ENCODE data around the gene EED.
"Not testable (repeated sequence)": the region's sequence is repeated elsewhere in the genome, so short reads cannot be mapped to it uniquely, and the experiment has no call there.

EED gene

GRCh38 chr11:86218125-86219084 lies 26.1 kb upstream of the EED start:
- no peaks in the 10 kb centered on the region for H3K9me3 ChIP-seq (ENCODE audit: control insufficient read depth, low read length)
- DNase-seq, result peak; percentile 16 to 40 (median 27)
- no peaks in the 10 kb centered on the region for H3K36me3 ChIP-seq (ENCODE audit: control insufficient read depth, insufficient read depth, low read length)
- peak overlapping the region; percentile 31 for H3K4me3 ChIP-seq (ENCODE audit: insufficient read depth, low read depth, low read length, poor library complexity, severe bottlenecking)
- H3K27ac ChIP-seq (ENCODE audit: insufficient read depth, low read length, poor library complexity, severe bottlenecking), result no peak overlapping the region
- no peaks in the 10 kb centered on the region for H3K4me1 ChIP-seq (ENCODE audit: control insufficient read depth, insufficient read depth, low read length, poor library complexity, severe bottlenecking)
- peaks cover 3% of the 10 kb centered on the region for H3K27me3 ChIP-seq (replicated peaks; ENCODE audit: control insufficient read depth, insufficient read depth, low read length, poor library complexity, severe bottlenecking)

- no peak overlapping the region for H3K4me3 ChIP-seq (ENCODE audit: insufficient read depth, low read depth, low read length, poor library complexity, severe bottlenecking)
- H3K4me1 ChIP-seq (ENCODE audit: control insufficient read depth, insufficient read depth, low read length, poor library complexity, severe bottlenecking), result no peaks in the 10 kb centered on the region
- DNase-seq, result no peak
- H3K9me3 ChIP-seq (ENCODE audit: control insufficient read depth, low read length), result no peaks in the 10 kb centered on the region
- no peaks in the 10 kb centered on the region for H3K36me3 ChIP-seq (ENCODE audit: control insufficient read depth, insufficient read depth, low read length)
- peaks cover 3% of the 10 kb centered on the region for H3K27me3 ChIP-seq (replicated peaks; ENCODE audit: control insufficient read depth, insufficient read depth, low read length, poor library complexity, severe bottlenecking)
- no peak overlapping the region for H3K27ac ChIP-seq (ENCODE audit: insufficient read depth, low read length, poor library complexity, severe bottlenecking)
These were observed 25.0 kb upstream of the EED start for GRCh38 chr11:86219311-86220193.

GRCh38 chr11:86220653-86221052 lies 23.9 kb upstream of the EED start:
- H3K27me3 ChIP-seq (replicated peaks; ENCODE audit: control insufficient read depth, insufficient read depth, low read length, poor library complexity, severe bottlenecking), result peaks cover 3% of the 10 kb centered on the region
- DNase-seq, result no peak
- no peak overlapping the region for H3K4me3 ChIP-seq (ENCODE audit: insufficient read depth, low read depth, low read length, poor library complexity, severe bottlenecking)
- no peaks in the 10 kb centered on the region for H3K4me1 ChIP-seq (ENCODE audit: control insufficient read depth, insufficient read depth, low read length, poor library complexity, severe bottlenecking)
- H3K36me3 ChIP-seq (ENCODE audit: control insufficient read depth, insufficient read depth, low read length), result no peaks in the 10 kb centered on the region
- no peak overlapping the region for H3K27ac ChIP-seq (ENCODE audit: insufficient read depth, low read length, poor library complexity, severe bottlenecking)
- no peaks in the 10 kb centered on the region for H3K9me3 ChIP-seq (ENCODE audit: control insufficient read depth, low read length)

- no peaks in the 10 kb centered on the region for H3K36me3 ChIP-seq (ENCODE audit: control insufficient read depth, insufficient read depth, low read length)
- H3K4me3 ChIP-seq (ENCODE audit: insufficient read depth, low read depth, low read length, poor library complexity, severe bottlenecking), result no peak overlapping the region
- DNase-seq, result no peak
- no peak overlapping the region for H3K27ac ChIP-seq (ENCODE audit: insufficient read depth, low read length, poor library complexity, severe bottlenecking)
- peaks cover 3% of the 10 kb centered on the region for H3K27me3 ChIP-seq (replicated peaks; ENCODE audit: control insufficient read depth, insufficient read depth, low read length, poor library complexity, severe bottlenecking)
- H3K9me3 ChIP-seq (ENCODE audit: control insufficient read depth, low read length), result no peaks in the 10 kb centered on the region
- no peaks in the 10 kb centered on the region for H3K4me1 ChIP-seq (ENCODE audit: control insufficient read depth, insufficient read depth, low read length, poor library complexity, severe bottlenecking)
These were observed 22.5 kb upstream of the EED start for GRCh38 chr11:86222081-86222480.

GRCh38 chr11:86224575-86224974 lies 20.0 kb upstream of the EED start:
- not testable (repeated sequence) for H3K4me1 ChIP-seq (ENCODE audit: control insufficient read depth, insufficient read depth, low read length, poor library complexity, severe bottlenecking); H3K27ac ChIP-seq (ENCODE audit: insufficient read depth, low read length, poor library complexity, severe bottlenecking); H3K4me3 ChIP-seq (ENCODE audit: insufficient read depth, low read depth, low read length, poor library complexity, severe bottlenecking); H3K36me3 ChIP-seq (ENCODE audit: control insufficient read depth, insufficient read depth, low read length); H3K9me3 ChIP-seq (ENCODE audit: control insufficient read depth, low read length); DNase-seq; H3K27me3 ChIP-seq (replicated peaks; ENCODE audit: control insufficient read depth, insufficient read depth, low read length, poor library complexity, severe bottlenecking)

GRCh38 chr11:86225344-86225743 lies 19.2 kb upstream of the EED start:
- H3K36me3 ChIP-seq (ENCODE audit: control insufficient read depth, insufficient read depth, low read length); DNase-seq; H3K4me1 ChIP-seq (ENCODE audit: control insufficient read depth, insufficient read depth, low read length, poor library complexity, severe bottlenecking); H3K27me3 ChIP-seq (replicated peaks; ENCODE audit: control insufficient read depth, insufficient read depth, low read length, poor library complexity, severe bottlenecking); H3K9me3 ChIP-seq (ENCODE audit: control insufficient read depth, low read length); H3K27ac ChIP-seq (ENCODE audit: insufficient read depth, low read length, poor library complexity, severe bottlenecking); H3K4me3 ChIP-seq (ENCODE audit: insufficient read depth, low read depth, low read length, poor library complexity, severe bottlenecking): not testable (repeated sequence)

- no peaks in the 10 kb centered on the region for H3K9me3 ChIP-seq (ENCODE audit: control insufficient read depth, low read length)
- no peaks in the 10 kb centered on the region for H3K4me1 ChIP-seq (ENCODE audit: control insufficient read depth, insufficient read depth, low read length, poor library complexity, severe bottlenecking)
- no peak overlapping the region for H3K27ac ChIP-seq (ENCODE audit: insufficient read depth, low read length, poor library complexity, severe bottlenecking)
- no peak for DNase-seq
- H3K36me3 ChIP-seq (ENCODE audit: control insufficient read depth, insufficient read depth, low read length), result no peaks in the 10 kb centered on the region
- no peak overlapping the region for H3K4me3 ChIP-seq (ENCODE audit: insufficient read depth, low read depth, low read length, poor library complexity, severe bottlenecking)
- H3K27me3 ChIP-seq (replicated peaks; ENCODE audit: control insufficient read depth, insufficient read depth, low read length, poor library complexity, severe bottlenecking), result no peaks in the 10 kb centered on the region
These were observed 16.1 kb upstream of the EED start for GRCh38 chr11:86228269-86229038.

- H3K4me1 ChIP-seq (ENCODE audit: control insufficient read depth, insufficient read depth, low read length, poor library complexity, severe bottlenecking); H3K9me3 ChIP-seq (ENCODE audit: control insufficient read depth, low read length); H3K27ac ChIP-seq (ENCODE audit: insufficient read depth, low read length, poor library complexity, severe bottlenecking); H3K27me3 ChIP-seq (replicated peaks; ENCODE audit: control insufficient read depth, insufficient read depth, low read length, poor library complexity, severe bottlenecking); H3K4me3 ChIP-seq (ENCODE audit: insufficient read depth, low read depth, low read length, poor library complexity, severe bottlenecking); H3K36me3 ChIP-seq (ENCODE audit: control insufficient read depth, insufficient read depth, low read length); DNase-seq: not testable (repeated sequence)
These were observed 15.6 kb upstream of the EED start for GRCh38 chr11:86229039-86229330.

GRCh38 chr11:86230179-86230804 lies 14.3 kb upstream of the EED start:
- Histone ChIP-seq H3K4me1 (ENCODE audit: control insufficient read depth, insufficient read depth, low read length, poor library complexity, severe bottlenecking) (no peaks in the 10 kb centered on the region), H3K27ac (ENCODE audit: insufficient read depth, low read length, poor library complexity, severe bottlenecking) (no peak overlapping the region), H3K9me3 (ENCODE audit: control insufficient read depth, low read length) (no peaks in the 10 kb centered on the region), H3K4me3 (ENCODE audit: insufficient read depth, low read depth, low read length, poor library complexity, severe bottlenecking) (no peak overlapping the region), H3K27me3 (replicated peaks; ENCODE audit: control insufficient read depth, insufficient read depth, low read length, poor library complexity, severe bottlenecking) (no peaks in the 10 kb centered on the region), H3K36me3 (ENCODE audit: control insufficient read depth, insufficient read depth, low read length) (no peaks in the 10 kb centered on the region)
- DNase-seq, result no peak
